ENCODE data around the gene FMO2.

Gene FMO2

DNA sequence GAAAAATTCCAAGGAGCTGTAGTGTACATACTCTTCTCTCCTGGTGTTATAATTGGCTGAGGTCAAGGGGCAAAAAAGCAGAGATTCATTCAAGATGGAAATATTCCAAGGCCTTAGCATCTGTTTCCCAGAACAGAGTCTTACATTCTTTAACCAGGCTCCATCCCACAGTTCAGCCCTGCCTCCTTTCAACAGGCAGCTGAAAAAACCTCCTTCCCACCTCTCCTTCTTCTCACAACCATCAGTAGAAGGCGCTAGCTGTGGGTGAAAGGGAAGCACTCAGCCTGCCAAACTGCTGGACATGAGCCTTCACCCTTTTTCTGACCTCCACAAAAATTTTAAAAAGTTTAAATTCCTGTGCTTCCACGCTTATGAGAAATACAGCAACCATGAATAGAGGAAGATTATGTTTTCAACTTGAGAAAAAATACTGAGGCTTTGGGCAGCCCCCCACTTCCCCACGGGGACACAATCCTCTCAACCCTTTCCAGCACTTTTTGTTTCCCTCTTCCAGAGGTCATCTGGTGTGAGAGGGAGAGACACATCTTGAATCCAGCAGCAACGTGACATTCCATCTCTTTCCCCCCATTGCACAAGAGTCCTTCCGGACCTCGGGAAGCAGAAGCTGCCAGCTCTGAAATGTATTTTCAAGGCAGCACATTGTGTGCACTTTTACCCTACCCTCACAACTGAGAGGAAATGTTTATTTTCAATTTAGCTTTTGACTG lies 43.2 kb upstream of the FMO2 start:
- no peak for TF ChIP-seq EGR1 (IDR thresholded peaks at IDR 0.05)
- no peak for TF ChIP-seq CEBPB (IDR thresholded peaks at IDR 0.05)
- TF ChIP-seq, protein P1, sequence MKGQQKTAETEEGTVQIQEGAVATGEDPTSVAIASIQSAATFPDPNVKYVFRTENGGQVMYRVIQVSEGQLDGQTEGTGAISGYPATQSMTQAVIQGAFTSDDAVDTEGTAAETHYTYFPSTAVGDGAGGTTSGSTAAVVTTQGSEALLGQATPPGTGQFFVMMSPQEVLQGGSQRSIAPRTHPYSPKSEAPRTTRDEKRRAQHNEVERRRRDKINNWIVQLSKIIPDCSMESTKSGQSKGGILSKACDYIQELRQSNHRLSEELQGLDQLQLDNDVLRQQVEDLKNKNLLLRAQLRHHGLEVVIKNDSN (IDR thresholded peaks at IDR 0.05) = no peak
- no peak for TF ChIP-seq NFIC (IDR thresholded peaks at IDR 0.05)
- TF ChIP-seq TEAD4 (IDR thresholded peaks at IDR 0.05) = no peak
- TF ChIP-seq REST (IDR thresholded peaks at IDR 0.05; ENCODE audit: low read depth) = no peak
- no peak for TF ChIP-seq FOXM1 (IDR thresholded peaks at IDR 0.05; ENCODE audit: borderline replicate concordance, low read depth)
- no peak for TF ChIP-seq CREB1 (IDR thresholded peaks at IDR 0.05; ENCODE audit: low read depth)
- TF ChIP-seq TCF12 (IDR thresholded peaks at IDR 0.05; ENCODE audit: low read depth) = no peak
- no peak for TF ChIP-seq YY1 (IDR thresholded peaks at IDR 0.05; ENCODE audit: low read depth)
- TF ChIP-seq, protein P2, sequence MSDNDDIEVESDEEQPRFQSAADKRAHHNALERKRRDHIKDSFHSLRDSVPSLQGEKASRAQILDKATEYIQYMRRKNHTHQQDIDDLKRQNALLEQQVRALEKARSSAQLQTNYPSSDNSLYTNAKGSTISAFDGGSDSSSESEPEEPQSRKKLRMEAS (IDR thresholded peaks at IDR 0.05) = no peak
- TF ChIP-seq ZBTB7A (IDR thresholded peaks at IDR 0.05; ENCODE audit: low read depth) = no peak
- TF ChIP-seq EP300 (IDR thresholded peaks at IDR 0.05; ENCODE audit: borderline replicate concordance) = no peak
- TF ChIP-seq TAF1 (IDR thresholded peaks at IDR 0.05; ENCODE audit: low read depth) = no peak
- TF ChIP-seq RAD21 (IDR thresholded peaks at IDR 0.05; ENCODE audit: low read depth) = no peak

DNA sequence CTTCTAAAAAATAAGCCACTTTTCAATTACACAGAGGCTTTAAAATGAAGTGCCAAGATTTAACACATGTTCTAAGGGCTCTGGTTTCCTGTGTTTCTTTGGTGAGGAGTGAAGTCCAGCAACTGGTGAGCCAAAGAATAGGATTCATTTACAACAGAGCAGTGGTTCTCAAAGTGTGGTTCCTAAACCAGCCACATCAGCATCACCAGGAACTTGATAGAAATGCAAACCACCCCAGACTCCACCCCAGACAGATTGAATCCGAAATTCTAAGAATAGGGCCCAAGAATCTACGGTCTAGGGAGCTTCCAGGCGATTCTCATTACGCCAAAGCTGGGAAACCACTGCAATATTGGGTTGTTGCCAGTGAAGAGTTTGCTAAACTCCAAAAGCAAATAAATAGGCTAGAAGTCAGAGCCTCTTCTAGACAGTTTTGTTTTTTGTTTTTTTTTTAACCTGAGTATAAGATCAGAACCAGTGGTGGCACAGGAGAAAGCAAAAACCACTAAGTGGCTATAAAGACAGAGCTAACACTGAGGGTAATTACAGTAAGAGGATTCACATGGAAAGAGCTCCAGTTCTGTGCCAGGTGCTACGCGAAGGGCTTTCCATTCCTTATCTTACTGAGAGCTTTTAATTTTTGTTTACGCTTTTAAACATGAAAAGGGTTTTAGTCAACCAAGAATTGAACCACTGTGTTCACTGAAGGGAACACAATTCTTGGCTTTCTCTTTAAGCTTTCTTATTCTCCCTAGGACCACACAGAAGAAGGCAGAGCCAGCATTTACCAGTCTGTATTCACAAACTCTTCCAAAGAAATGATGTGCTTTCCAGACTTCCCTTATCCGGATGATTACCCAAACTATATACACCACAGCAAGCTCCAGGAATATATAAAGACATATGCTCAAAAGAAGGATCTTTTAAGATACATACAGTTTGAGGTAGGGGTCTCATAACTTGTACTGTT lies 42.4 kb upstream of the FMO2 start:
- TF ChIP-seq REST (IDR thresholded peaks at IDR 0.05; ENCODE audit: low read depth) (no peak), RAD21 (IDR thresholded peaks at IDR 0.05; ENCODE audit: low read depth) (no peak), FOXM1 (IDR thresholded peaks at IDR 0.05; ENCODE audit: borderline replicate concordance, low read depth) (no peak), EP300 (IDR thresholded peaks at IDR 0.05; ENCODE audit: borderline replicate concordance) (no peak), ZBTB7A (IDR thresholded peaks at IDR 0.05; ENCODE audit: low read depth) (no peak), CREB1 (IDR thresholded peaks at IDR 0.05; ENCODE audit: low read depth) (no peak), TCF12 (IDR thresholded peaks at IDR 0.05; ENCODE audit: low read depth) (no peak), YY1 (IDR thresholded peaks at IDR 0.05; ENCODE audit: low read depth) (no peak), TAF1 (IDR thresholded peaks at IDR 0.05; ENCODE audit: low read depth) (no peak), TEAD4 (IDR thresholded peaks at IDR 0.05) (no peak), NFIC (IDR thresholded peaks at IDR 0.05) (no peak), EGR1 (IDR thresholded peaks at IDR 0.05) (no peak), CEBPB (IDR thresholded peaks at IDR 0.05) (no peak)
- TF ChIP-seq, protein P2 (IDR thresholded peaks at IDR 0.05) = no peak
- TF ChIP-seq, protein P1 (IDR thresholded peaks at IDR 0.05) = no peak

DNA sequence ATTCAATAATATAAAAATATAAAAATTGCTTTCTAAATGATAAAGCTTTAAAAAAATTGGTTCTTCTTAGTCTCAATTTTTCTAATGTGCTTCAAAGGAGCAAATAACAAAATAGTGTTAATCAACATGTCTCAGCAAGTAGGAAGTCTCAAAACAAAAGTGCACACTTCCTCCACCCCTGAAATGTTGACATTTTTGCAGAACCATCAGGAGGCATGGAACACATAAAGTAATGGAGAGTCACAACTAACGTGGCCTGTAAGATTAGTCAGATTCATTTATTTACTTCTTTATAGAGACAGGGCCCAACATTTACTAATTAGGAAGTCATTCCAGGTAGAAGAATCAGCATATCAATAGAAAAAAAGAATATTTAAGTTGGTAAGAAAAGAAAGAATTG lies 34.9 kb upstream of the FMO2 start:
- TF ChIP-seq, protein P1 (IDR thresholded peaks at IDR 0.05) = no peak
- TF ChIP-seq CEBPB (IDR thresholded peaks at IDR 0.05) (no peak), EP300 (IDR thresholded peaks at IDR 0.05; ENCODE audit: borderline replicate concordance) (no peak), TCF12 (IDR thresholded peaks at IDR 0.05; ENCODE audit: low read depth) (no peak), ZBTB7A (IDR thresholded peaks at IDR 0.05; ENCODE audit: low read depth) (no peak), RAD21 (IDR thresholded peaks at IDR 0.05; ENCODE audit: low read depth) (no peak), TAF1 (IDR thresholded peaks at IDR 0.05; ENCODE audit: low read depth) (no peak), YY1 (IDR thresholded peaks at IDR 0.05; ENCODE audit: low read depth) (no peak), NFIC (IDR thresholded peaks at IDR 0.05) (no peak), CREB1 (IDR thresholded peaks at IDR 0.05; ENCODE audit: low read depth) (no peak), REST (IDR thresholded peaks at IDR 0.05; ENCODE audit: low read depth) (no peak), EGR1 (IDR thresholded peaks at IDR 0.05) (no peak), FOXM1 (IDR thresholded peaks at IDR 0.05; ENCODE audit: borderline replicate concordance, low read depth) (no peak), TEAD4 (IDR thresholded peaks at IDR 0.05) (no peak)
- TF ChIP-seq, protein P2 (IDR thresholded peaks at IDR 0.05) = no peak
